GF-D8 (cell line): ENCODE data around the gene GNB5.
A peak's percentile ranks its signal among the peaks of the same experiment; 100 is the strongest.

Source experiments
- DNase-seq: peaks from one replicate; lab custom pipeline; 2025; lab: John Stamatoyannopoulos, UW

GNB5 gene

DNA sequence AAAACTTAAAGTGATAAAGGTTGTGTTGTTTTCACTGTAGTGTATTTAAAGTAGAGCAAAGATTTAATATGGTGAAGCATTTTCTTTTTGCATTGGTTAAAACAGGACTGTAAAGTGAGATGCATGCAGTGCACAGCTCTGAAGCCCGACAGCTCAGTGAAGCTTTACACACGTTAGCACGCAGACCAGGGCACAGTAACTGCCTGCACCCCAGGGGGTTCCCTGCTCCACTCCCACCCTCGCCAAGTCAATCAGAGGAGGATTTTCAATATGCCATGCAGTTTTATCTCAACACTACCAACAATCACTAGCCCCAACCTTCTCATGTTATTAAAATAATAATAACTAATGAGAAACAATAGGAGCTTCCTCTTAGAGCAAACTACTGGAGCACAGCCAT is 50.5 kb downstream of the GNB5 start:
- DNase-seq = no peak

- DNase-seq = peak; percentile 13
These were observed 51.4 kb downstream of the GNB5 start for GRCh38 chr15:52139599-52140462.

DNA sequence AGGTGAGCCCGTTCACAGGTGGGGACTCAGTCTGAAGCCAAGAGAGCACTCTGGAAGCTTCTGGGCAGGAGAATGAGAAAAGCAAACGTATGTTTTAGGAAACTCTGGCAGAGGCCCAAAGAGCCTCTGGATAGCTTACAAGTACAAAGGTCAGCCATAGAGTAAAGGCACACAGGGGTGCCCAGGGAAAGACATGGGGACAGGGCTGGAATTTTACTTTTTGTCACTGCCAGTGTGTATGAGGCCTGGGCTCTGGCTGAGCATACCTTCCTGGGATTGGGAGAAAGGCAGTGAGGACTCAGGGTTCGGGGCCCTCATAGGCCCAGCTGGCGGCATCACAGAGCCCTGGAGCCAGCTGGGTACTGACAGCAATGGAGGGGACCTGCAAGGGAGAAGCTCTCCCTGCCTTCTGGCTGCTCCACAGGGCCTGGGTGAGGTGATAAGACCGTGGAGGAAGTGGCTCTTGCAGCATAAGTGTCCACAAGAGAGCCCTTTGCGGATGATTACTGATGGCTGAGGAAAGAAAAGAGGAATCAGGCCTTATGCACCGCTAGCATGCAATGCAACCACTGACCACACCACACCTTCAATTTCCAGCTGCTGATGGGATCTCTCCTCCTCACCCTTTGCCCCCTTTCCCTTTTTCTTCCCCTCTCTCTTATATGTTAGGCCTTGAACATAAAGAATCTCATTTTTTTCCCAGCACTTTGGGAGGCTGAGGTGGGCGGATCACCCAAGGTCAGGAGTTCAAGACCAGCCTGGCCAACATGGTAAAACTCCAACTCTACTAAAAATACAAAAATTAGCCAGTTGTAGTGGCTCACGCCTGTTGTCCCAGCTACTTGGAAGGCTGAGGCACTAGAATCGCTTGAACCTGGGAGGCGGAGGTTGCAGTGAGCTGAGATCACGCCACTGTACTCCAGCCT is 53.5 kb downstream of the GNB5 start:
- DNase-seq = peak; percentile 94

- DNase-seq = no peak
These were observed 54.7 kb downstream of the GNB5 start for GRCh38 chr15:52136442-52136980.

GRCh38 chr15:52134502-52135144 is 56.6 kb downstream of the GNB5 start:
- no peak for DNase-seq

GRCh38 chr15:52133510-52134220 is 57.5 kb downstream of the GNB5 start:
- no peak for DNase-seq

GRCh38 chr15:52132066-52132465 is 59.1 kb downstream of the GNB5 start:
- no peak for DNase-seq

- no peak for DNase-seq
These were observed 62.6 kb downstream of the GNB5 start for GRCh38 chr15:52128568-52128967.

DNA sequence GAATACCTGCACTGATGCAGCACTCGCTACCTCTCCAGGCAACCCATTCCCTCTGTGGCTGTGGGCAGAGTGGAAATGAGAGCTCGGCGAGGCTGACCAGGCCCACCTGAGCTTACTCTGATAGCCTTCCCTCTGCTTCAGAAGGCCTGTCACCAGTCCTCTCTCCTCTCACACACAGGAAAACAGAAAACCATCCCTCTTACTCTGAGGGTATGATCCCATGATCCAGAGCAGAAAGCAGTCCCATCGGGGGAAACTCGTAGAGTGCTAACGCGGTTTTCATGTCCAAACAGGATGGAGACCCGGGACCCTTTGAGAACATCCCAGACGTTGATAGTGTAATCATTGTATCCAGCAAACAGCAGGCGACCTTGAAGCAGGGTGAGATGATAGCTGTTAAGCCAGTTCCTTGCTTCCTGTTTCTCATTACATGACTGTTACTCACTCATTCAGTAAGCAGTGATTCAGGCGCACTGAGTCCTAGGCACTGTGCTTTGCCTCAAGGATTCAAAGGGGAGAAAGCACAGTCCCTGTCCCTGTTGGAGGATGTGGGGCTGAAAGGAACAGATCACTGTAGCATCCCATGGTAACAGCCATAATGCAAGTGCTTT is 66.8 kb downstream of the GNB5 start:
- DNase-seq = no peak

- DNase-seq = no peak
These were observed 69.3 kb downstream of the GNB5 start for GRCh38 chr15:52121896-52122295.

- no peak for DNase-seq
These were observed 70.2 kb downstream of the GNB5 start for GRCh38 chr15:52121006-52121405.

- no peak for DNase-seq
These were observed 70.7 kb downstream of the GNB5 start for GRCh38 chr15:52120488-52120887.

DNA sequence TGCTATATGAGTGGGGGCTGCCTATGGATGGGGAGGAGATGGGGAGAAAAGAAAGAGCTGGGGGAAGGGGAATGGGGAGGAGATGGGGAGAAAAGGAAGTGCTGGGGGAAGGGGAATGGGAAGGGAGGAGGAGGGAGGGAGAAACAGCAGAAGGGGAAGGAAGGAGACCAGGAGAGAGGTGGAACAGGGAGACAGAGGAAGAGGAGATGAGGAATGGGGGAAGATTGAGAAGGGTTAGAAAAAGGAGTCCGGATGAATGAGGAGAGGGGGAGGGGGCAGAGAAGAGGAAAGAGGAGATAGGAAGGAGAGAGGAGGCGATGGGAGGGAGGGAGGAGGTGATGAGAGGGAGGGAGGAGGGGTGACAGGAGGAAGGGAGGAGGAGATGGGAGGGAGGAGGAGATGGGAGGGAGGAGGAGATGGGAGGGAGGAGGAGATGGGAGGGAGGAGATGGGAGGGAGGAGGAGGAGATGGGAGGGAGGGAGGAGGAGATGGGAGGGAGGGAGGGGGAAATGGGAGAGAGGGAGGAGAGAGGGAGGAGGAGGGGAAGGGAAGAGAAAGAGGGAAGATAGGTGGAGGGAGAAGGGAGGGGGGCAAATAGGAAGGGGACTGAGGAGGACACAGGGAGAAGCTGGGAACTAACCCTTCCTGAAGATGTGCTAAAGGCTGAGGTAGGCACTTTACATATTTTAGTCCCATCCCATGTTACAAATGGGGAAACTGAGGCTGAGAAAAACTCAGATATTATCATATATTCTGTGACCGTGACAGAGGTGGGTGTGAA is 72.0 kb downstream of the GNB5 start:
- no peak for DNase-seq

DNA sequence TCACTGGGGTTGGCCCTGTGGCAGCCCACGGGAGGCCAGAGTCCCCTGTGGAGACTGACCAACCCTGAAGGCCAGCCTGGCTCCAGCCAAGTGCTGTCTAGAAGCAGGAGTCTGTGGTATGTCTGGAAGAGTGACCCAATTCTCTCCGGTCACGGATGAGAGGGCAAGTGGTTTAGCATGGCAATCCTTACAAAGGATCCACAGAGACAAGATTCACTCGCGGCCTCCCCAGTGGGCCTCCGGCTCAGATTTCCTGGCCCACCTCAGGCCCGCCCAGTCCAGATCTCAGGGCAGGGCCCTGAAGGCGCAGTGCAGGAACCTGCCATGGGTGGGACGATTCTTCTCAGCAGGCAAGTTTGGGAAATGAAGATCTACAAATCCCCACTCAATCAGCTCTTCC is 73.6 kb downstream of the GNB5 start:
- DNase-seq = no peak

DNA sequence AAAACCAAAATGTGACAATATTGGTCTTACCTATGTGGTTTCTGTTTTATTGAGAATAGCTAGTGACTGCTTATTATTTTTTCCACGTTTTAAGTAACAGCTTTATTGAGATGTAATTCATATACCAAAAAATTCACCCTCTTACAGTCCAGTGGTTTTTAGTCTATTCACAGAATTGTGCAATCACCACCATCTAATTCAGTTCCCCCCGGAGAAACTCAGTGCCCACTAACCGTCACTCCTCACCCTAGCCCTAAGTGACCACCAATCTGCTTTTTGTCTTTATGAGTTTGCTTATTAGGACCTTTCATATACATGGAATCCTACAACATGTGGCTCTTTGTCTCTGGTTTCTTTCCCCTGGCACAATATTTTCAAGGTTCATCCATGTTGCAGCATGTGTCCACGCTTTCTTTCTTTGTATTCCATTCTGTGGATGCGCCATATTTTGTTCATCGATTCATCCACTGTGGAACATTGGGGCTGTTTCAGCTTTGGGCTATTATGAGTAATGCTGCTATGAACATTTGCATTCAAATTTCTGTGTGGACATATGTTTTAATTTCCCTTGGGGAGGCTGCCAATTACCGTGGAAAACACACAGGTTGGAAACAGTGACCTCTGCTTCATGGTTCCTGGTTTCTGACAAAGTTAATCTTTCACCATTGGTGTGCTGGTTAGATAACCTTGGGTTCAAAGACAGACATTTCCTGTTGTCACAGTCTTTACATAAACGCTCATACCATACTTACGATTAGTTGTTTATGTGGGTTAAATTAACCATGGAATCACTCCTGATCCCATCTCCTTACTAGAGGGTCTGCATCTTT is 75.4 kb downstream of the GNB5 start:
- no peak for DNase-seq

GRCh38 chr15:52114261-52115055 is 76.7 kb downstream of the GNB5 start:
- no peak for DNase-seq

- DNase-seq = no peak
These were observed 77.5 kb downstream of the GNB5 start for GRCh38 chr15:52113708-52114107.

GRCh38 chr15:52113235-52113634 is 78.0 kb downstream of the GNB5 start:
- no peak for DNase-seq
